ENCODE results near the gene TCP11.

Gene TCP11

GRCh38 chr6:35173044-35173426 lies 31.9 kb upstream of the TCP11 start:
- DNase-seq (ENCODE audit: low read depth in 2 of 2) = no peak

DNA sequence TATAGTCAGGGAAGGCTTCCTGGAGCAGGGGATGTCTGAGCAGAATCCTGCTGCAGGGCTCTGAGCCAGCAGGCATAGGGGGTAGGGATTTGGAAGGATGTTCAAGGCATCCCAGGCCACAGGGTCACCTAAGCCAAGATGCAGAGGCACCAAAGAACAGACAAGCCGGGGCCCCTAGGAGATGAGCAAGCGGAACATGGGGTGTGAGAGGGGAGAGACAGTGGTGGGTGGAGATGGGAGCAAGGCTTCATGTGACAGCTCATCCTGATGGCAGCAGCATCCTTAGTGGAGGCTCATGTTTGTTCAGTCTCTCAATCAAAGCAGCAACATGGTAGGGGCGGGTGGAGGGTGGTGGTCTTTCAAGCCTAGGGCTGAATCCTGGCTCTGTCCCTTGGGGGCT lies 29.8 kb upstream of the TCP11 start:
- no peak for DNase-seq (ENCODE audit: low read depth in 2 of 2)

GRCh38 chr6:35170166-35170565 lies 29.0 kb upstream of the TCP11 start:
- DNase-seq (ENCODE audit: low read depth in 2 of 2) = no peak

GRCh38 chr6:35168461-35168861 lies 27.3 kb upstream of the TCP11 start:
- DNase-seq (ENCODE audit: low read depth in 2 of 2) = no peak

DNA sequence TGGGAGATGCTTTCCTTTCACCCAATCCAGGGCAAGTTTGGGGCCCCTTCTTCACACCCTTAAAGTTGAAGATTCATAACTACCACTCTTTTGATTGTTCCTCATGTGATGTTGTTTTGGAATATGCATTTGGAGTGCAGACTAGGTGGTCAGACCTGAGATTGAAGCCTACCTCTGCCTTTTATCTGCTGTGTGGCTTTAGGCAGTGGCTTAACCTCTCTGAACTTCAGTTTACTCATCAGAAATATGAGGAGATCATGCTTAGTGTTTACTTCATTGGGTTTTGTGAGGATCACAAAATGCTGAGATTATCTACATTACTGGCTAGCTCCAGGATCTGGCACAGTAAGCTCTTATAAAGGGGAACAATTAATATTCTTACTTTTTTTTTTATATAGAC lies 26.4 kb upstream of the TCP11 start:
- DNase-seq (ENCODE audit: low read depth in 2 of 2) = no peak

GRCh38 chr6:35166520-35166919 lies 25.4 kb upstream of the TCP11 start:
- DNase-seq (ENCODE audit: low read depth in 2 of 2) = no peak

GRCh38 chr6:35166116-35166515 lies 25.0 kb upstream of the TCP11 start:
- no peak for DNase-seq (ENCODE audit: low read depth in 2 of 2)

DNA sequence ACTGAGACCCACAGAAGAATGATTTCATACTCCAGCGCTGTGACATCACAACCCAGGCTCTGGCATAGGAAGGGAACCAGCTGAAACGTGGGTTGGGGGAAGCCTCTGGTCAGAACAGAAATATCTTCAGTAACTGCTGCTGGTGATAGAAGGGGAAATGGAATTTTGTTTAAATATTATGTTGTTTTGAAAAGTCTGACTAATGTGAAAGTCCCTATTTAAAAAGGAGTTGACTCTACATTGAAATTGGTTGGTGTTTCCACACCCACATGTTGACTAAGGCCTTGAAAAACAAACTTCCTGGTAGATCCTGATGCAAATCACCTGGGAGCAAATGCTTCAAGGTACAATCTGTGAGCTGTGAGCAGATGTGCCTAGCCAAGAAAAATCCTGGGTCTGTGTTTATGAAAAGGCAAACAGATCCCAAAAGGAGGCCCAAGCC lies 24.5 kb upstream of the TCP11 start:
- no peak for DNase-seq (ENCODE audit: low read depth in 2 of 2)

- DNase-seq (ENCODE audit: low read depth in 2 of 2) = no peak
Measured at GRCh38 chr6:35164868-35165267, 23.7 kb upstream of the TCP11 start.

GRCh38 chr6:35164277-35164676 lies 23.1 kb upstream of the TCP11 start:
- DNase-seq (ENCODE audit: low read depth in 2 of 2) = no peak

GRCh38 chr6:35163836-35164235 lies 22.7 kb upstream of the TCP11 start:
- no peak for DNase-seq (ENCODE audit: low read depth in 2 of 2)

GRCh38 chr6:35161776-35162607 lies 20.9 kb upstream of the TCP11 start:
- no peak for DNase-seq (ENCODE audit: low read depth in 2 of 2)

GRCh38 chr6:35161266-35161665 lies 20.1 kb upstream of the TCP11 start:
- no peak for DNase-seq (ENCODE audit: low read depth in 2 of 2)

DNA sequence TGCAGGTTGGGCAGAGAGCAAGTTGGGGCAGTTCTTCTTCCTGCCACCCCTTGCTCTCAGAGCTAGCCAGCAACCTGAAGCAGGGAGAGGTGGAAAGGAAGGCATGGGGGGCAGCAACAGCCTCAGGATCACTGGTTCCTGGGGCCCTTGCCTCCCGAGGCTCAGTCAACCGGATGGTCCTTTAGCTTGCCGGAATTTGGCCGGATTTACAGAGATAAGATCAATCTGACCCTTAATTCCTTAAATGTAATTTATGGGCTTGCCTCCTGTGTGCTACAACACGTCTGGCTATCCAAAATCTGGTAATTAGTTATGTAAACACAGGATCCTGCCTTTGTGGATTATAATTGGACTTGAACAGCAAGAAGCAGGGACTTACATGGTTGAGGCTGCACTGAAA lies 19.5 kb upstream of the TCP11 start:
- DNase-seq (ENCODE audit: low read depth in 2 of 2) = no peak

GRCh38 chr6:35158520-35158919 lies 17.4 kb upstream of the TCP11 start:
- no peak for DNase-seq (ENCODE audit: low read depth in 2 of 2)

GRCh38 chr6:35154947-35155346 lies 13.8 kb upstream of the TCP11 start:
- no peak for DNase-seq (ENCODE audit: low read depth in 2 of 2)

DNA sequence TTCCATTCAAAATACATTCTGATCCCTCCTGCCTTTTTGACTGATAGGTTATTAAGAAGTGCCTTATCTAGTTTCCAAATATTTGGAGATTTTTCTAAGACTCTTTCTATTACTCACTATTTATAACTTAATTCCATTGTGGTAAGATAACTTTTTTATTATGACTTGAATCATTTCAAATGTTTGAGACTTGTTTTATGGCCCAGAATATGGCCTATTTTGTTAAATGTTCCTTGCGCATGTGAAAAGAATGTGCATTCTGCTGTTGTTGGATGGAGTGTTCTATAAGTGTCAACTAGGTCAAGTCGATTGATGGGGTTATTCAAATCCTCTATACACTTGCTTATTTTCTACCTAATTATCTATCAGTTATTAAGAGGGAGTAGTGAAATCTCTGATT lies 13.1 kb upstream of the TCP11 start:
- no peak for DNase-seq (ENCODE audit: low read depth in 2 of 2)

DNA sequence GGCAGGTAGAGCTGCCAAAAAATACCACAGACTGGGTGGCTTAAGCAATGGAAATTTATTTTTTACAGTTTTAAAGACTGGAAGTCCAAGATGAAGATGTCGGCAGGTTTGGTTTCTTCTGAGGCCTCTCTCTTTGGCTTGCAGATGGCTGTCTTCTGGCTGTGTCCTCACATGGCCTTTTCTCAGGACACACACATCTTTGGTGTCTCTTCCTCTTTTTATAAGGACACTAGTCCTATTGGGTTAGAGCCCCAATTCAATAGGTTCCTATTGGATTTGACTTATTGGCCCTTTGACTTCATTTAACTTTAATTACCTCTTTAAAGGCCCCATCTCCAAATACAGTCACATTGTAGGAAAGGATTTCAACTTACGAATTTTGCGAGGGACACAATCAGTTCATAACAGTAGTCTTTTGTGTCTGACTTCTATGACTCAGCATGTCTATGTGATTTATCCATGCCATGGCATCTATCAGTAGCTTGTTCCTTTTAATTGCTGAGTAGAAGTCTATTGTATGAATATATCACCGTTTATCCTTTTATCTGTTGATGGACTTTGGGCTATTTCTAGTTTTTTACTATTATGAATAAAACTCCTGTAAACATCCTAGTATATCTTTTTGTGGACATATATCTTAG lies 11.0 kb upstream of the TCP11 start:
- no peak for DNase-seq (ENCODE audit: low read depth in 2 of 2)

DNA sequence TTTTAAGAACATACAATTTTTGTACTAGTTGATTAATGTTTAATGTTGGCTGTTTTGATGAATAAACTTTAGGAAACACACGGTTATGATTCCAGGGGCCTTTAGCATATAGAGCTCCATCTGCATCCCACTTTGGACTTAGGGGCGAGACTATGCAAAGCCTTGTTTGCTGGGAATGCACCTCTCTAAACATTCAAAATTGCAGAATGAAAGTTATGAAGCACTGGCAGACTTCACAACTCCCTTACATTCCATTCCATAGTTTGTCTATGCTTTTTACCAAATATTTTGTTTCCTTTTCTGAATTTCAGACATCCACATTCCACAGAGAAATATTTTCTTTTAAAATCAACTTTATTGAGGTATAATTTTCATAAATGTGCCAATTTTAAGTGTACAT lies 10.3 kb upstream of the TCP11 start:
- no peak for DNase-seq (ENCODE audit: low read depth in 2 of 2)

- DNase-seq (ENCODE audit: low read depth in 2 of 2) = no peak
Measured at GRCh38 chr6:35149891-35150566, 8.9 kb upstream of the TCP11 start.

- peak in 1 of 2 experiments; percentile 33 for DNase-seq (ENCODE audit: low read depth in 2 of 2)
Measured at GRCh38 chr6:35148167-35148741, 7.1 kb upstream of the TCP11 start.

- no peak for DNase-seq (ENCODE audit: low read depth in 2 of 2)
Measured at GRCh38 chr6:35147486-35147885, 6.3 kb upstream of the TCP11 start.

DNA sequence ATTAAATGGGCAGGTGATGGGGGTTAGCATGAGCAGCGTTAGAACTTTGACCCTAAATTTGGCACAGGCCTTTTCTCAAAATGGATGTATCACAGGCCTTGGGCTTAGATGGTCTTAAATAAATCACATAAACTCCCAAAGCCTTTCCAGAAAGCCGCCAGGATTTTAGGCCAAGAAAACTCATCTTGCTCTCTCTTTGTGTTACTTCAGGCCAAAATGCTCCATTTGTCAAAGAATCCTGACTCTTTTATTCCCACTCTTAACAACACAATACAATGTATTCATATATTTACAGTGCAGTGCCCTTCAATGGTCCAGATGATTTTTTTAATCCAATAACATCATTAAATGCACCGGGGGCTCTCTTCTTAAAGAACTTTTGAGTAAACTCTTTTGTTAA lies 5.9 kb upstream of the TCP11 start:
- DNase-seq (ENCODE audit: low read depth in 2 of 2) = no peak
